ENCODE measurements around the gene PRMT5.

PRMT5 gene

GRCh38 chr14:22875748-22876319 lies 53.3 kb downstream of the PRMT5 start:
- no peak for DNase-seq (ENCODE audit: low spot score)

- no peak for DNase-seq (ENCODE audit: low spot score)
Observed at GRCh38 chr14:22875003-22875747, 54.0 kb downstream of the PRMT5 start.

- DNase-seq (ENCODE audit: low spot score): no peak
Observed at GRCh38 chr14:22872833-22873520, 56.2 kb downstream of the PRMT5 start.

- DNase-seq (ENCODE audit: low spot score): peak; percentile 71
Observed at GRCh38 chr14:22872033-22872832, 56.9 kb downstream of the PRMT5 start.

- peak; percentile 89 for DNase-seq (ENCODE audit: low spot score)
Observed at GRCh38 chr14:22871224-22872032, 57.7 kb downstream of the PRMT5 start, which contains the start of gene LRP10. Gene LRP10, plus strand, starts transcription at chr14:22871740. Its CDS starts 564 bp downstream, at chr14:22872304.

GRCh38 chr14:22870811-22871223 lies 58.4 kb downstream of the PRMT5 start:
- DNase-seq (ENCODE audit: low spot score): no peak

Data from germinal center (tissue), 1 donor.